Neural cell (in vitro differentiated cells): Measurements from ENCODE around the gene RGS7BP. TPM values are rescaled to one million over a fixed set of nuclear protein-coding genes. Genes with fewer than 3 reads are reported as not detected.

Source experiments
- H2AFZ ChIP-seq: fragments of 200-600, 300-800 bp; sonication (generic), shearing (Covaris generic); 2 replicates; pipeline ENCODE4 v1.6.0; 2014; ENCODE audit warnings: low read depth, mild to moderate bottlenecking, antibody characterized with exemption, low read length, moderate library complexity
- H3F3A ChIP-seq: fragments of 200-600 bp; shearing (Covaris generic); 2 replicates; pipeline ENCODE4 v1.6.1; 2016; ENCODE audit warnings: mild to moderate bottlenecking, moderate library complexity, mixed read lengths, antibody characterized with exemption, low read length; ENCODE audit not compliant: insufficient read depth, poor library complexity, severe bottlenecking
- H3K27ac ChIP-seq: fragments of 200-600, 300-800 bp; sonication (generic), shearing (Covaris generic); 2 replicates; pipeline ENCODE4 v1.5.1; 2014; ENCODE audit warnings: mild to moderate bottlenecking, low read length, moderate library complexity
- H3K27me3 ChIP-seq: fragments of 300-800, 200-600 bp; sonication (generic), shearing (Covaris generic); 2 replicates; pipeline ENCODE4 v1.6.0; 2014; ENCODE audit warnings: mild to moderate bottlenecking, low read depth, low read length, moderate library complexity; ENCODE audit not compliant: insufficient read depth
- H3K36me3 ChIP-seq: fragments of 300-800, 200-600 bp; sonication (generic), shearing (Covaris generic); 2 replicates; pipeline ENCODE4 v1.5.1; 2014; ENCODE audit warnings: mild to moderate bottlenecking, antibody characterized with exemption, low read length, moderate library complexity; ENCODE audit not compliant: insufficient read depth
- H3K4me2 ChIP-seq: fragments of 300-800, 200-600 bp; sonication (generic), shearing (Covaris generic); 2 replicates; pipeline ENCODE4 v1.6.0; 2014; ENCODE audit warnings: mild to moderate bottlenecking, low read length
- H3K4me3 ChIP-seq: fragments of 300-800, 200-600 bp; sonication (generic), shearing (Covaris generic); 2 replicates; pipeline ENCODE4 v1.5.1; 2014; ENCODE audit warnings: mild to moderate bottlenecking, low read length, moderate library complexity
- H3K79me2 ChIP-seq: fragments of 200-600 bp; shearing (Covaris generic); replicated peaks from 2 replicates; pipeline ENCODE4 v1.6.0; 2014; ENCODE audit warnings: mild to moderate bottlenecking, low read length, moderate library complexity; ENCODE audit not compliant: insufficient read depth
- H3K9ac ChIP-seq: fragments of 300-800, 200-600 bp; sonication (generic), shearing (Covaris generic); 2 replicates; pipeline ENCODE4 v1.6.1; 2016; ENCODE audit warnings: mild to moderate bottlenecking, low read length, mixed read lengths
- H3K9me2 ChIP-seq: fragments of 200-600 bp; shearing (Covaris generic); 2 replicates; pipeline ENCODE4 v1.6.1; 2016; ENCODE audit warnings: mild to moderate bottlenecking, low read length, mixed read lengths; ENCODE audit not compliant: insufficient read depth
- H3K9me3 ChIP-seq: fragments of 200-600, 300-800 bp; sonication (generic), shearing (Covaris generic); 2 replicates; pipeline ENCODE4 v1.6.1; 2016; ENCODE audit warnings: mild to moderate bottlenecking, mixed run types, low read length, moderate library complexity, mixed read lengths
- H4K20me1 ChIP-seq: fragments of 200-600 bp; shearing (Covaris generic); 2 replicates; pipeline ENCODE4 v1.6.1; 2016; ENCODE audit warnings: mild to moderate bottlenecking, mixed run types; ENCODE audit not compliant: insufficient read depth
- EP300 ChIP-seq: fragments of 450-650 bp; conservative IDR thresholded peaks from 2 replicates; pipeline ENCODE4 v1.6.1; 2014; ENCODE audit warnings: antibody characterized with exemption, mild to moderate bottlenecking, moderate library complexity; ENCODE audit not compliant: poor library complexity, severe bottlenecking
- EZH2 ChIP-seq: fragments of 200-600, 300-800 bp; shearing (Covaris generic), sonication (generic); IDR thresholded peaks from 2 replicates; pipeline ENCODE4 v1.6.1; 2014; ENCODE audit warnings: antibody characterized with exemption, low read length, borderline replicate concordance, mild to moderate bottlenecking; ENCODE audit not compliant: insufficient read depth, poor library complexity, severe bottlenecking
- MXI1 ChIP-seq: fragments of 450-650 bp; conservative IDR thresholded peaks from 2 replicates; pipeline ENCODE4 v1.6.1; 2014; ENCODE audit warnings: antibody characterized with exemption, mild to moderate bottlenecking; ENCODE audit not compliant: poor library complexity, severe bottlenecking
- POLR2AphosphoS5 ChIP-seq: IDR thresholded peaks from 2 replicates; pipeline ENCODE4 v1.6.1; 2012
- RAD21 ChIP-seq: fragments of 450-650 bp; conservative IDR thresholded peaks from 2 replicates; pipeline ENCODE4 v1.6.1; 2014; ENCODE audit warnings: antibody characterized with exemption, mild to moderate bottlenecking, moderate library complexity
- SMC3 ChIP-seq: fragments of 450-650 bp; conservative IDR thresholded peaks from 2 replicates; pipeline ENCODE4 v1.6.1; 2014; ENCODE audit warnings: antibody characterized with exemption, mild to moderate bottlenecking, moderate library complexity; ENCODE audit not compliant: poor library complexity
- TAF1 ChIP-seq: IDR thresholded peaks from 2 replicates; pipeline ENCODE4 v1.6.1; 2012; ENCODE audit warnings: low read depth
- polyA plus RNA-seq: library from polyadenylated mRNA; depleted of rRNA; stranded (reverse); fragments of >200 nt; gene quantifications from 2 replicates; pipeline ENCODE4 v1.2.3, GENCODE V29; 2014
- TF ChIP-seq, protein P1 (sequence below): fragments of 450-650 bp; IDR thresholded peaks from 2 replicates; pipeline ENCODE4 v1.5.1; 2014; ENCODE audit warnings: antibody characterized with exemption, mild to moderate bottlenecking, moderate library complexity; ENCODE audit not compliant: poor library complexity, severe bottlenecking
- TF ChIP-seq, protein P2 (sequence below): IDR thresholded peaks from 2 replicates; pipeline ENCODE4 v1.6.1; 2012; ENCODE audit warnings: borderline replicate concordance

The RGS7BP gene
- polyA plus RNA-seq, 1 donor from 2014 or later, result 9.5 TPM

DNA sequence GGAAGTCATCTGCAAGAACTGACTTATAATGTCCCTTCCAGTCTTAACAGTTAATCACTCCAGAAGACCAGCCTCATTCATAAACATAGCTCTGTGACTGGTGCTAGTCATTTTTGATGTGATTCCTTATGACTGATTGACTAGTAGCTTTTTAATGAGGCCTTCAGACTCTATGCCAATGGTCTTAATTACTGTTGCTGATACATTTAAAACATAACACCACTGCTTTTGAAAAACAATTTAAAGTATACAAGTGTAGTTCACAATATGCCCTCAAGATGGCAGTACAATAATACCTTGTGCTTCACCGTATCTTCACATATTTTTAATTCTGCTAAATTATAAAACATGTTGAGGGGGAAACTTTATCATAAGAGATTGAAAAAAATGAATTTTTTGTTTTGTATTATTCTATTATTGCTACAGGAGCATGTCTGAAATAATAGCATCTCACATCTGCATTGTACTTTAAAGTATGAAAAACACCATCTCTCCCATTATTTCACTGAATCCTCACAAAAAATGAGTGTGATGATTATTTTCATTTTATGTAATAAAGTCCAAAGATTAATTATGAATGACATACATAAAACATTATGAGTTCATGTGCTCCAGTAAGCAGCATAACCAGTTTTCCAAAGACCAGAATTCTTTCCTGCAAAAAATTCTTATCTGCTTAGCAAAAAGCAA, 129.3 kb downstream of the RGS7BP start:
- H3K9me3 ChIP-seq, result no peaks in the 10 kb centered on the region
- H3K27ac ChIP-seq, result no peak overlapping the region
- H3K4me2 ChIP-seq, result no peak overlapping the region
- H3K9ac ChIP-seq, result no peak overlapping the region
- H4K20me1 ChIP-seq, result no peaks in the 10 kb centered on the region
- H3K4me3 ChIP-seq, result no peak overlapping the region
- no peaks in the 10 kb centered on the region for H3K9me2 ChIP-seq
- TF ChIP-seq MXI1 (no peak), SMC3 (peak; percentile 91), EP300 (no peak), POLR2AphosphoS5 (no peak), RAD21 (peak; percentile 92), TAF1 (no peak), EZH2 (no peak)
- TF ChIP-seq, protein P1, sequence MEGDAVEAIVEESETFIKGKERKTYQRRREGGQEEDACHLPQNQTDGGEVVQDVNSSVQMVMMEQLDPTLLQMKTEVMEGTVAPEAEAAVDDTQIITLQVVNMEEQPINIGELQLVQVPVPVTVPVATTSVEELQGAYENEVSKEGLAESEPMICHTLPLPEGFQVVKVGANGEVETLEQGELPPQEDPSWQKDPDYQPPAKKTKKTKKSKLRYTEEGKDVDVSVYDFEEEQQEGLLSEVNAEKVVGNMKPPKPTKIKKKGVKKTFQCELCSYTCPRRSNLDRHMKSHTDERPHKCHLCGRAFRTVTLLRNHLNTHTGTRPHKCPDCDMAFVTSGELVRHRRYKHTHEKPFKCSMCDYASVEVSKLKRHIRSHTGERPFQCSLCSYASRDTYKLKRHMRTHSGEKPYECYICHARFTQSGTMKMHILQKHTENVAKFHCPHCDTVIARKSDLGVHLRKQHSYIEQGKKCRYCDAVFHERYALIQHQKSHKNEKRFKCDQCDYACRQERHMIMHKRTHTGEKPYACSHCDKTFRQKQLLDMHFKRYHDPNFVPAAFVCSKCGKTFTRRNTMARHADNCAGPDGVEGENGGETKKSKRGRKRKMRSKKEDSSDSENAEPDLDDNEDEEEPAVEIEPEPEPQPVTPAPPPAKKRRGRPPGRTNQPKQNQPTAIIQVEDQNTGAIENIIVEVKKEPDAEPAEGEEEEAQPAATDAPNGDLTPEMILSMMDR, result peak; percentile 88
- TF ChIP-seq, protein P2, sequence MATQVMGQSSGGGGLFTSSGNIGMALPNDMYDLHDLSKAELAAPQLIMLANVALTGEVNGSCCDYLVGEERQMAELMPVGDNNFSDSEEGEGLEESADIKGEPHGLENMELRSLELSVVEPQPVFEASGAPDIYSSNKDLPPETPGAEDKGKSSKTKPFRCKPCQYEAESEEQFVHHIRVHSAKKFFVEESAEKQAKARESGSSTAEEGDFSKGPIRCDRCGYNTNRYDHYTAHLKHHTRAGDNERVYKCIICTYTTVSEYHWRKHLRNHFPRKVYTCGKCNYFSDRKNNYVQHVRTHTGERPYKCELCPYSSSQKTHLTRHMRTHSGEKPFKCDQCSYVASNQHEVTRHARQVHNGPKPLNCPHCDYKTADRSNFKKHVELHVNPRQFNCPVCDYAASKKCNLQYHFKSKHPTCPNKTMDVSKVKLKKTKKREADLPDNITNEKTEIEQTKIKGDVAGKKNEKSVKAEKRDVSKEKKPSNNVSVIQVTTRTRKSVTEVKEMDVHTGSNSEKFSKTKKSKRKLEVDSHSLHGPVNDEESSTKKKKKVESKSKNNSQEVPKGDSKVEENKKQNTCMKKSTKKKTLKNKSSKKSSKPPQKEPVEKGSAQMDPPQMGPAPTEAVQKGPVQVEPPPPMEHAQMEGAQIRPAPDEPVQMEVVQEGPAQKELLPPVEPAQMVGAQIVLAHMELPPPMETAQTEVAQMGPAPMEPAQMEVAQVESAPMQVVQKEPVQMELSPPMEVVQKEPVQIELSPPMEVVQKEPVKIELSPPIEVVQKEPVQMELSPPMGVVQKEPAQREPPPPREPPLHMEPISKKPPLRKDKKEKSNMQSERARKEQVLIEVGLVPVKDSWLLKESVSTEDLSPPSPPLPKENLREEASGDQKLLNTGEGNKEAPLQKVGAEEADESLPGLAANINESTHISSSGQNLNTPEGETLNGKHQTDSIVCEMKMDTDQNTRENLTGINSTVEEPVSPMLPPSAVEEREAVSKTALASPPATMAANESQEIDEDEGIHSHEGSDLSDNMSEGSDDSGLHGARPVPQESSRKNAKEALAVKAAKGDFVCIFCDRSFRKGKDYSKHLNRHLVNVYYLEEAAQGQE, result no peak
- no peak overlapping the region for H2AFZ ChIP-seq
- H3K36me3 ChIP-seq, result no peaks in the 10 kb centered on the region
- no peaks in the 10 kb centered on the region for H3K27me3 ChIP-seq
- no peaks in the 10 kb centered on the region for H3K79me2 ChIP-seq
- H3F3A ChIP-seq, result no peaks in the 10 kb centered on the region

DNA sequence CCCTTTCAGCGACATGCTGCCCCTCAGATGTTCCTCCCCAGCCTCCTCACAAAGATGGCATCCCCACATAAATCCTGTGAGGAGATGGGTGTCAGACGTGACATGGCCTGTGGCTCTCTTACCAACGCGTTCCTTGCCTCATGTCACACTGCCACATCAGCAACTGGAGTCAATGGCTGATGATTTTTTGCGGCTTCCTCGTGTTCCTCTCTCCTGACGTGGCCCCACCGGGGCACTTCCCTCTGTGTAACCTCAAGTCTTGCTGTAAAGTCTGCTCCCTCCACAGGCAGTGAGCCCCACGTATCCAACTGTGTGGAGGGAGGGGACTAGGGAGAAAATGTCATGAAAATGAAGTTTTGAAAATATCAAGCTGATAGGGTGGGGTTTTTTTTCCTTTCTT, 131.3 kb downstream of the RGS7BP start:
- Histone ChIP-seq H2AFZ (no peak overlapping the region), H3K27ac (no peak overlapping the region), H3K79me2 (no peaks in the 10 kb centered on the region), H3K9me2 (no peaks in the 10 kb centered on the region), H3K4me3 (no peak overlapping the region), H3F3A (no peaks in the 10 kb centered on the region), H4K20me1 (no peaks in the 10 kb centered on the region), H3K36me3 (no peaks in the 10 kb centered on the region), H3K4me2 (no peak overlapping the region), H3K27me3 (no peaks in the 10 kb centered on the region), H3K9ac (no peak overlapping the region), H3K9me3 (no peaks in the 10 kb centered on the region)
- TF ChIP-seq EZH2 (no peak), EP300 (no peak), POLR2AphosphoS5 (no peak), RAD21 (no peak), MXI1 (no peak), TAF1 (no peak), SMC3 (no peak)
- TF ChIP-seq, protein P2, result no peak
- TF ChIP-seq, protein P1, result no peak
